COLO668 (cell line): Measurements from ENCODE around the gene LY6G6D.

Experiments used
- DNase-seq: peaks from one replicate; lab custom pipeline; 2025; ENCODE audit not compliant: unreplicated experiment; lab: John Stamatoyannopoulos, UW

The LY6G6D gene

DNA sequence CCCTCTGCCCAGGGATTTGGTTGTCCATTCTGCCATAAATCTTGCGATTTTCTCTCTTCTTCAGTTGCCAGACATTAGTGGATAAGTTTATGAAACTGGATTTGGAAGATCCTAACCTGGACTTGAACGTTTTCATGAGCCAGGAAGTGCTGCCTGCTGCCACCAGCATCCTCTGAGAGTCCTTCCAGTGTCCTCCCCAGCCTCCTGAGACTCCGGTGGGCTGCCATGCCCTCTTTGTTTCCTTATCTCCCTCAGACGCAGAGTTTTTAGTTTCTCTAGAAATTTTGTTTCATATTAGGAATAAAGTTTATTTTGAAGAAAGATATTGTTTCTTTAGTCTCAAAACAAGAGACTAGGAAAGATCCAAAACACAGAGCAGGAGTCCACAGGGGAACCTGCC, 47.2 kb downstream of the LY6G6D start, which contains the start of gene SAPCD1:
SAPCD1 (plus strand) TSS at position 301 of the 400 bp plus-strand sequence. CDS start 399 bp downstream, outside the sequence.
- no peak for DNase-seq

DNA sequence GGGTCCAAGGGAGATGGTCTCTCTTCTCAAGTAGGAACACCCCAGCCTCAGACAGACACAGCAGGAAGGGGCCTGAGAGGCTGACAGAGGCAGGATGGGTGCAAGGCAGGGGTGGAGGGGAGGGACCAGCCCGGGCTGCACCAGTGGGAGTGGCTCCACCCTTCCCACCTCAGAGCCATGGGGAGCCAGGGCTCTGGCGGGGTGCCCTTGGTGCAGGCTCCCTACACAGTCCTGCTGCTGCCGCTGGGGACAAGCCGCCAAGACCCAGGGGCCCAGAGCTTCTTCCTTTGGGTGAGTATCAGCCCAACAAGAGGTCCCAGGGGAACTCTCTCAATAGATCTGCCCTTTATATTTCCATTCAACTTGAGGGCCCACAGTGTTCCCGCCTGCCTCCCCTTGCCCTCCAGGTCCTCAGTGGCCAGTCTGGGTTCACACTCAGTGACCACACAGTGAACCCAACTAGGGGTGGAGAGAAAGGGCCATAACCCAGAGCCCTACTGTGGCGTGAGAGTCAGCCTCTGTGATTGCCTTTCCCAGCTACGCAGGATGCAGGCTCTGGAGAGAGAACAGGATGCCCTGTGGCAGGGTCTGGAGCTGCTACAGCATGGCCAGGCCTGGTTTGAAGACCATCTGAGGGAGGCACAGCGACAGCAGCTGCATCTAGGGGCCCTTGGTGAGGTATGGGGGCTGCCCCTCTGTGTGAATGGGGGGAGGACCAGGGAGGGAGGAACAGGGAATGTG, 47.9 kb downstream of the LY6G6D start:
- DNase-seq, result no peak

DNA sequence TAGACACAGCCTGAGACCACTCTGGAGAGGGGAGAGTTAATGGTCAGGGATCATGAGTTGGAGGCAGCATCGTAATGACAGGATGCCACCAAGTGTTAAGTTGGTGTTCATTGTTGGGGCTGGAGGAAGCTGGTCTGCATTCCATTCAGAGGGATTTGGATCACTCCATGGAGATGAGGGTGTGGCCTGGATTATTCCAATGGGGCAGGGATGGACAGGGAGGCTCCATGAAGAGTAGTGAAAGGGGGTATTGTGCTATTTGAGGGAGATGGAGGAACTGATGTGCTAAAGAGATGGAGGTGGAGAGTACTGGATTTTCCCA, 48.4 kb downstream of the LY6G6D start:
- no peak for DNase-seq

DNA sequence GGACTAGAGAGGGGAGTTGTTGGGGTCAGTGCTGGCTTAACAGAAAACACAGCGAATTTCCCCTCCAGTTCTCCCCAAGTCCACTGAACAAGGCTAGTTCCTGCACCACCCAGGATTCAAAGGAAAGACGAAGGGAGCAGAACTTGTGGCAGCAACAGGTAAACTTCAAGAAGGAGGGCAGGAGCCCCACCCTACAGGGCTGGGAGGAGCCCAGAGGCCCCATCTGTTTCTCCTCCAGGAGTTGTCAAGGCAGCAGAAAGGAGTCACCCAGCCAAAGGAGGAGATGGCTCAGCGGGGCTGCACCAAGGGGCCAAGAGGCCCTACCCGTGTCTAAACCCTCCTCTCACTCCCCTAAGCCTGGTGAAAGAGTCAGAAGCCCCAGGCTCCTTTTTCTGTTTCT, 49.0 kb downstream of the LY6G6D start:
- no peak for DNase-seq

DNA sequence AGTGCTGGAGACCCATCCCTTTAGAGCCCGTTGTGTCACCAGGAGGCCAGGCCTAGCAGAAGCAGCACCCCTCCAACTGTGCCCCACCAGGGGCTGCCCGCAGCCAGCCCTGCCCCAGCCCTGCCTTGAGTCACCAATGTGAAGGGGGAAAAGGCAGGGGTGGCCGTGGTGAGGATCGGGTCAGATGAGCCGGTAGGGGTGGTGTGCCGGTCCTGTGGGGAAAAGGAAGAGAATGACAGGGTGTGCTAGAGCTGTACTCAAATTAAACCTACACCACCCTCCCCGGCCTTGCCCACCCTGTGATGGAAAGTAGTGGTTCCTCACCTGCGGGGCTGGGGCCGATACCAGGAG, 50.4 kb downstream of the LY6G6D start:
- no peak for DNase-seq

DNA sequence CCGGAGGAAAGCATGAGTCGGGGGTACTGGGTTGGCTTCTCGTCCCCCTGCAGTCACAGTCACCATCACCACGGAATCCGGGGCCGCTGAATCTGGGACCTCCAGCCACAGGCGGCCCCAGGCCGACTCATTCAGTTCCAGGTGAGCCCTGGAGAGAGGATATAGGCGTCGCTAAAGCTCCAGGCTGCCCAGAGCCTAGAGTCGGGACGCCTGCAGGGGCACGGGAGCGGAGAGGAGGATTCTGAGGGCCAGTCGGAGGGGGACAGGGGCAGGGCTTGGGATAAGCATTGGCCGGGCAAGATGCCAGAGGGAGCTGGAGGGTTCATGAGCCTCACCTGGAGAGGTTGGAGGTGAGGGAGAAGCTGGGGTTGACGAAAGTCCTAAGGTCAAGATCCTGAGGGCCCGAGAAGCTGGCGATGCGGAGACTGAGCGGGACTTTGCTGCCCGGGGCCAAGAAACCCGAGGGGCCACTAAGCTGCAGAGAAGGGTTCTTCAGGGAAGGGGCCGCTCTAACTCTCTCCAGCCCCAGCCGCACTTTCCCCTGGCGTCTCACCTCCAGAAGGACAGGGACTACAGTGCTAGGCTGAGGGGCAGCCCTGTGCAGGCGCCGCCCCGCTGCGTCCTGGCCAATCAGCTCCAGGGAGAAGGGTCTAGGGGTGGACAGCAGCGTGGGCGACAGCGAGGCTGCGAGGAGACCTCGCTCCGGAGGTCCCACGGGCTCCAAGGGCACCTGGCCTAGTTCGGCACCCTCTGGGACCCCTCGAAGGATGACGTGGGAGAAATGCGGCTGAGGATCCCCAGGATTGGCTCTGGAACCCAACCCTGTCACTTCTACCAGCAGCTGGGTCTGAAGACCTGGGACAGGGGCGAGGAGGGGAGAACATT, 51.0 kb downstream of the LY6G6D start:
- no peak for DNase-seq

DNA sequence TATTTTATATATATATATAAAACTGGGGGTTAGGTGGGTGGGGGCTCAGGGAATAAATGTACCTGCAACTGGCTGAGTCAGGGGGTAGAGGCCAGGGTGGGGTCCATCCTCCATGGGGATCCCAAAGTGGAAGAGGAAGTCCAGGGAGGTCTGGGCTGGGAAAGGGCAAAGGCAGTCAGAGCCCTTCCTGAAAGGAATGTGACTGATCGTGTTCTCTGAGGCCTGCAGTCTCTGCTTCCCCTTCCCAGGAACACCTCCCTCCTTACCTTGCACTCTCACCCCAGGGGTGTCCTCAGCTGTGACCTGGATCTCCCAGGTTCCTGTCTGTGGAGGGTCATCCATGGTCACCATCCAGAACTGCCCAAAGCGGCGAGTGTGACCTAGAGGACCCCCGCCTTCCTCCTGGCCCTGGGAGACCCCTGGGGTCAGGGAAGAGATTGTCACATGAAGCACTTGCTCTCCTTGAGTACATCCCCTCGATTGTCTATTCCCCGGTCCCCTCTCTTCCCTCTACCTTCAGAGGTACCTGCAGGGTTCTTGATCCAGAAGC, 52.0 kb downstream of the LY6G6D start:
- no peak for DNase-seq
